Caco-2 (cell line): Measurements from ENCODE around the gene VPS8. TPM values are rescaled to one million over a fixed set of nuclear protein-coding genes. Genes with fewer than 3 reads are reported as not detected.

Experiments used
- BruUV-seq: library from RNA; stranded (reverse); fragments of 400-500 nt; replicated peaks from 2 replicates; lab custom pipeline; 2021; lab: Mats Ljungman, UMichigan
- CTCF ChIA-PET: fragments of 300-600 bp; sonication (Branson Sonifier 250); formaldehyde crosslinking; loops from one replicate; lab custom pipeline; 2022; ENCODE audit warnings: antibody characterized with exemption; lab: Charles Lee
- POLR2A ChIA-PET: fragments of 300-600 bp; sonication (Branson Sonifier 250); formaldehyde crosslinking; loops from one replicate; lab custom pipeline; 2022; ENCODE audit warnings: antibody characterized with exemption; lab: Charles Lee
- DNase-seq, 2 experiments: peaks; one replicate each; pipeline versions ENCODE4 v3.0.0 to v3.0.0-alpha.2; 2020 to 2022
- H3K27me3 ChIP-seq: replicated peaks from 2 replicates; pipeline ENCODE4 v1.6.0; 2011; ENCODE audit warnings: low read length; ENCODE audit not compliant: control insufficient read depth, insufficient read depth
- H3K36me3 ChIP-seq: 2 replicates; pipeline ENCODE4 v1.5.1; 2011; ENCODE audit warnings: low read length; ENCODE audit not compliant: control insufficient read depth, insufficient read depth
- H3K4me1 ChIP-seq: fragments of 250-450 bp; sonication (Bioruptor Pico); 2 replicates; pipeline ENCODE4 v1.5.1; 2020; ENCODE audit warnings: mild to moderate bottlenecking
- H3K4me3 ChIP-seq: 2 replicates; pipeline ENCODE4 v1.5.1; 2011; ENCODE audit warnings: low read depth, mild to moderate bottlenecking, control low read depth, low read length
- H3K9me3 ChIP-seq: fragments of 250-450 bp; sonication (Bioruptor Pico); 2 replicates; pipeline ENCODE4 v1.5.1; 2020; ENCODE audit warnings: mild to moderate bottlenecking, moderate library complexity
- H3K27ac Mint-ChIP-seq: one replicate; pipeline ENCODE4 v1.8.0; 2022; ENCODE audit warnings: mixed read lengths; ENCODE audit not compliant: unreplicated experiment
- H3K27me3 Mint-ChIP-seq: one replicate; pipeline ENCODE4 v1.8.0; 2022; ENCODE audit warnings: mixed read lengths; ENCODE audit not compliant: insufficient read depth, unreplicated experiment
- H3K36me3 Mint-ChIP-seq: one replicate; pipeline ENCODE4 v1.8.0; 2022; ENCODE audit warnings: mild to moderate bottlenecking, mixed read lengths; ENCODE audit not compliant: insufficient read depth, unreplicated experiment
- H3K4me1 Mint-ChIP-seq: one replicate; pipeline ENCODE4 v1.8.0; 2022; ENCODE audit warnings: low read depth, mixed read lengths; ENCODE audit not compliant: unreplicated experiment
- H3K4me3 Mint-ChIP-seq: one replicate; pipeline ENCODE4 v1.8.0; 2022; ENCODE audit warnings: mild to moderate bottlenecking, moderate library complexity, mixed read lengths; ENCODE audit not compliant: unreplicated experiment
- H3K9me3 Mint-ChIP-seq: one replicate; pipeline ENCODE4 v1.8.0; 2022; ENCODE audit warnings: mixed read lengths; ENCODE audit not compliant: unreplicated experiment
- intact Hi-C: fragments of 100-400 bp; cut with micrococcal nuclease; formaldehyde crosslinking; loops from one replicate; pipeline ENCODE4 v1.10.0; 2022; ENCODE audit not compliant: unreplicated experiment
- total RNA-seq: library from RNA; stranded (reverse); gene quantifications from 2 replicates; pipeline ENCODE4 v1.2.3, GENCODE V29; 2022
- TF ChIP-seq, protein P1 (sequence below), 2 experiments: fragments of 200-600 bp in 1 of 2; IDR thresholded peaks; 1 replicate in 1 of 2; 2 replicates in 1 of 2; pipeline versions ENCODE4 v1.5.1 to v1.8.0; 2011 to 2022; ENCODE audit warnings: antibody characterized with exemption in 1 of 2, control low read depth in 1 of 2, inconsistent platforms in 1 of 2, low read depth in 1 of 2, low read length in 1 of 2, mild to moderate bottlenecking in 1 of 2, moderate library complexity in 1 of 2; ENCODE audit not compliant: insufficient read depth in 1 of 2, severe bottlenecking in 1 of 2, unreplicated experiment in 1 of 2

VPS8 gene
- total RNA-seq, 1 experiment from 2014 or later, result 44.7 TPM

DNA sequence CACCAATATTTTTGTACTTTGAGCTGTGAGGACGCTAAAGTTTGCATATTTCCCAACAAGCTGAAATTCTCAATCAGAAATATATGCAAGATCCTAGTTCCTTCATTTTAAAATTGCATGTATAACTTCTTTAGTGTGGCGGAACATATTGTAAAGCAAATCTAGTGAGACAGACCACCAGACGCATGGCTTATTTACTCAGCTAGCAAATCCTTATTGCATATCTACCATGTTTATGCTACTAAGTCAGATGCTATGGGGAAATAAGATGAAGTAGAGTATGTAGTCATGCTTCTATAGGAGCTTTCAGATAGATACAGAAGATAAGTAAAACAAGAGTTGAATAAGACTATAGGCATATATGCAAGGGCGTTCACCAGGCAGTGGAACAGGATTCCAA is 278.8 kb downstream of the VPS8 start:
- ChIA-PET CTCF (no interaction called here), POLR2A (no interaction called here)
- Histone ChIP-seq H3K36me3 (no peaks in the 10 kb centered on the region), H3K9me3 (no peaks in the 10 kb centered on the region), H3K27me3 (no peaks in the 10 kb centered on the region), H3K4me1 (peaks cover 8% of the 10 kb centered on the region; the same call in 1 of the 2 replicates), H3K4me3 (no peak overlapping the region)
- no TSS peak for BruUV-seq
- no peak overlapping the region for H3K27ac Mint-ChIP-seq
- no peaks in the 10 kb centered on the region for H3K27me3 Mint-ChIP-seq
- no peak overlapping the region for H3K4me3 Mint-ChIP-seq
- TF ChIP-seq, protein P1, sequence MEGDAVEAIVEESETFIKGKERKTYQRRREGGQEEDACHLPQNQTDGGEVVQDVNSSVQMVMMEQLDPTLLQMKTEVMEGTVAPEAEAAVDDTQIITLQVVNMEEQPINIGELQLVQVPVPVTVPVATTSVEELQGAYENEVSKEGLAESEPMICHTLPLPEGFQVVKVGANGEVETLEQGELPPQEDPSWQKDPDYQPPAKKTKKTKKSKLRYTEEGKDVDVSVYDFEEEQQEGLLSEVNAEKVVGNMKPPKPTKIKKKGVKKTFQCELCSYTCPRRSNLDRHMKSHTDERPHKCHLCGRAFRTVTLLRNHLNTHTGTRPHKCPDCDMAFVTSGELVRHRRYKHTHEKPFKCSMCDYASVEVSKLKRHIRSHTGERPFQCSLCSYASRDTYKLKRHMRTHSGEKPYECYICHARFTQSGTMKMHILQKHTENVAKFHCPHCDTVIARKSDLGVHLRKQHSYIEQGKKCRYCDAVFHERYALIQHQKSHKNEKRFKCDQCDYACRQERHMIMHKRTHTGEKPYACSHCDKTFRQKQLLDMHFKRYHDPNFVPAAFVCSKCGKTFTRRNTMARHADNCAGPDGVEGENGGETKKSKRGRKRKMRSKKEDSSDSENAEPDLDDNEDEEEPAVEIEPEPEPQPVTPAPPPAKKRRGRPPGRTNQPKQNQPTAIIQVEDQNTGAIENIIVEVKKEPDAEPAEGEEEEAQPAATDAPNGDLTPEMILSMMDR (IDR thresholded peaks at IDR 0.05; ENCODE audit: insufficient read depth in 1 of 2, low read depth in 1 of 2, low read length in 1 of 2, severe bottlenecking in 1 of 2, unreplicated experiment in 1 of 2), result no peak
- intact Hi-C loops, result no loop called here
- DNase-seq, result no peak
- H3K36me3 Mint-ChIP-seq, result no peaks in the 10 kb centered on the region
- no peaks in the 10 kb centered on the region for H3K4me1 Mint-ChIP-seq
- no peaks in the 10 kb centered on the region for H3K9me3 Mint-ChIP-seq

DNA sequence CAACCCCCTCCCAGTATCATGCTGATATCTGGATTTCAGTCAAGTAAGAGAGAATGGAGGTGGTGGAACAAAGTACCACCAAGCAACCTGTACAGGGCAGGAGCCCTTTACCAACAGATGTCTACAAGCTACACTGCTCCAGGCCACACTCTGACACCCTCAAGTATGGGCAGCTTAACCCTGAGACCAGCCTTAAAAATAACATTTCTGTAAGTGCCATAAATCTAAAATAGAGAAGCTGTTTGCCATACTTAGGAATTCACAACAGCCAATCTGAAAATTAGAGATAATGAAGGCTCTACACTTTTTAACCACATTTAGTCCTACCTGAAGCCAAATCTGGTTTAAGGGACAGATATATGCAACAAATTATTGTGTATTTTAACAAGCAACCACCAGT is 281.1 kb downstream of the VPS8 start:
- H3K4me3 ChIP-seq, result no peak overlapping the region
- no peak for DNase-seq
- peaks cover 8% of the 10 kb centered on the region; the same call in 1 of the 2 replicates for H3K4me1 ChIP-seq
- ChIA-PET CTCF (no interaction called here), POLR2A (no interaction called here)
- H3K4me1 Mint-ChIP-seq, result no peaks in the 10 kb centered on the region
- no peak overlapping the region for H3K4me3 Mint-ChIP-seq
- TF ChIP-seq, protein P1 (IDR thresholded peaks at IDR 0.05; ENCODE audit: insufficient read depth in 1 of 2, low read depth in 1 of 2, low read length in 1 of 2, severe bottlenecking in 1 of 2, unreplicated experiment in 1 of 2), result no peak
- no peaks in the 10 kb centered on the region for H3K9me3 Mint-ChIP-seq
- no peaks in the 10 kb centered on the region for H3K27me3 Mint-ChIP-seq
- no peaks in the 10 kb centered on the region for H3K27me3 ChIP-seq
- H3K36me3 Mint-ChIP-seq, result no peaks in the 10 kb centered on the region
- H3K36me3 ChIP-seq, result no peaks in the 10 kb centered on the region
- H3K27ac Mint-ChIP-seq, result no peak overlapping the region
- no TSS peak for BruUV-seq
- H3K9me3 ChIP-seq, result no peaks in the 10 kb centered on the region
- intact Hi-C loops, result no loop called here

DNA sequence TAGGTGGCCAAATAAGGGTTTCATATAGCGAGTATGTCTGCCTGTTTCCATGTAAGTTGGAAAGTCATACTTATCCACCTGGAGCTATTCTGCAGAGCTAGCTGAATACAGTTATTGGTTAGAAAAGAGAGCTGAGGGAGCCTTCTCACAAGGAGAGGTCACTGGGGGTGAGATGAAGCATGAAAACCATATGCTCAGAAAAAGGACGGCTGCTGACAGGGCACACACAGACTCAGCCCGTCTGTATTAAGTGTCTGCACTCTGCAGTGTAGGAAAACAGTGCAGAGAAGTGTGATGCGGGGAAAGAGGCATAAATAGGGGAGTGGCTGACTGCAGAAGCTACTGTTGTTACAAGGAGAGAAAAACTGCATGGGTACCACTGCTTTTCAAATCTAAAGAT is 282.7 kb downstream of the VPS8 start:
- H3K4me3 Mint-ChIP-seq, result no peak overlapping the region
- no TSS peak for BruUV-seq
- peaks cover 2% of the 10 kb centered on the region; the same call in 1 of the 2 replicates for H3K4me1 ChIP-seq
- intact Hi-C loops, result no loop called here
- DNase-seq, result no peak
- H3K27me3 Mint-ChIP-seq, result no peaks in the 10 kb centered on the region
- no peaks in the 10 kb centered on the region for H3K36me3 ChIP-seq
- no peaks in the 10 kb centered on the region for H3K9me3 ChIP-seq
- H3K4me1 Mint-ChIP-seq, result no peaks in the 10 kb centered on the region
- peaks cover 3% of the 10 kb centered on the region for H3K9me3 Mint-ChIP-seq
- H3K4me3 ChIP-seq, result no peak overlapping the region
- H3K36me3 Mint-ChIP-seq, result peaks cover 3% of the 10 kb centered on the region
- TF ChIP-seq, protein P1 (IDR thresholded peaks at IDR 0.05; ENCODE audit: insufficient read depth in 1 of 2, low read depth in 1 of 2, low read length in 1 of 2, severe bottlenecking in 1 of 2, unreplicated experiment in 1 of 2), result no peak
- H3K27me3 ChIP-seq, result no peaks in the 10 kb centered on the region
- ChIA-PET CTCF (no interaction called here), POLR2A (no interaction called here)
- no peak overlapping the region for H3K27ac Mint-ChIP-seq

Other genes with a start within 250 kb of the VPS8 start
- 52.2 and 59.1 TPM in 2 replicates for gene MAGEF1, start 100.1 kb upstream of the VPS8 start, total RNA-seq